DND-41 (cell line): Measurements from ENCODE around the gene SETBP1.

Experiments used
- CTCF ChIP-seq: IDR thresholded peaks from 2 replicates; pipeline ENCODE4 v1.5.1; 2012; ENCODE audit warnings: borderline replicate concordance, low read length, moderate library complexity, mild to moderate bottlenecking; ENCODE audit not compliant: poor library complexity, severe bottlenecking; ENCODE audit errors: extremely low read depth
- EZH2 ChIP-seq: IDR thresholded peaks from 3 replicates; pipeline ENCODE4 v1.6.1; 2012; ENCODE audit warnings: borderline replicate concordance, low read depth, mild to moderate bottlenecking, moderate library complexity, low read length, inconsistent platforms; ENCODE audit not compliant: severe bottlenecking

- TF ChIP-seq CTCF, result no peak
- TF ChIP-seq EZH2, result no peak
These were observed 34.6 kb downstream of the SETBP1 start for GRCh38 chr18:44715245-44715644.
